ENCODE measurements around the gene LPP. TPM values are rescaled to one million over a fixed set of nuclear protein-coding genes. Genes with fewer than 3 reads are reported as not detected.

The LPP gene
- polyA plus RNA-seq, 1 experiment, result 76.3 TPM

- POLR2A ChIA-PET, result no interaction called here
- Histone ChIP-seq H3K9me3 (ENCODE audit: control insufficient read depth, insufficient read depth, low read length) (no peaks in the 10 kb centered on the region), H3K27me3 (ENCODE audit: control insufficient read depth, insufficient read depth, low read length) (no peaks in the 10 kb centered on the region), H3K4me3 (ENCODE audit: low read depth, low read length) (no peak overlapping the region), H3K27ac (ENCODE audit: low read depth, low read length) (no peak overlapping the region)
- CTCF ChIA-PET, result no interaction called here
- DNase-seq (ENCODE audit: low read depth, low spot score), result no peak
- TF ChIP-seq CTCF (IDR thresholded peaks at IDR 0.05; ENCODE audit: low read depth, low read length), result no peak
Measured at GRCh38 chr3:188242436-188243123, 88.6 kb downstream of the LPP start.

DNA sequence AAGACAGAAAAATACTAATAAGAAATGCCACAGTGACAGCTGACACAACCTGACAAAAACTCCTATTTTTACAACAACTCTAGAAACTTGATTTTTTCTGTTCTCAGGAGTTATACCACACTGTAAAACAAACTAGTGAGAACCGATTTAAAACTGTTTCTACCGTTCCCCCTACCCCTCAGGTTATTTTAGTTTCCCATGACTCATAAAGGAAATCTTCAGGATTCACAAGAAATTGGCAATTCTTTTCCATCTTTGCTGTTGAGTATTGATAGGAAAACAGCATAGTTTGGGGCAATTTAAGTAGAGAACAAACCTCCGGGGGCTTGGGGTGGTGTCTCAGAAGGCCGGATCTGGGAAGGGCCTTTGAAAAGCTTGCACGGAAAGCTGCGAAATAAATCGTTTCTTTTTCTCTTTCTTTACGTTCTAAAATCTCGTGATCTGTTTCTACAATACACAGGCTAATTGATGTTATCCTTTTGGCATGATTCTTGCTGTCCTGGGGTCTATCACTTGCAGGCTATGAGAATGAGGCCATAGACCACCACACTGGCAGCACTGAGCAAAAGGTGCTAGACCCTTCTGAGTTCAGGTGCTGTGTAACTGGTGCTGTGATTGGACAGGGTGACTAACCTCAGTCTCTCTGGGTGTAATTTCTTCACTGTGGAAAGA, 89.3 kb downstream of the LPP start:
- POLR2A ChIA-PET, result no interaction called here

GRCh38 chr3:188244395-188244861, 90.5 kb downstream of the LPP start:
- Histone ChIP-seq H3K4me3 (ENCODE audit: low read depth, low read length) (no peak overlapping the region), H3K27ac (ENCODE audit: low read depth, low read length) (no peak overlapping the region), H3K27me3 (ENCODE audit: control insufficient read depth, insufficient read depth, low read length) (no peaks in the 10 kb centered on the region), H3K9me3 (ENCODE audit: control insufficient read depth, insufficient read depth, low read length) (no peaks in the 10 kb centered on the region)
- no peak for TF ChIP-seq CTCF (IDR thresholded peaks at IDR 0.05; ENCODE audit: low read depth, low read length)
- ChIA-PET CTCF (no interaction called here), POLR2A (no interaction called here)
- DNase-seq (ENCODE audit: low read depth, low spot score), result no peak

More for the DNA sequence above, 89.3 kb downstream of the LPP start:
- Histone ChIP-seq H3K9me3 (ENCODE audit: control insufficient read depth, insufficient read depth, low read length) (no peaks in the 10 kb centered on the region), H3K4me3 (ENCODE audit: low read depth, low read length) (no peak overlapping the region), H3K27me3 (ENCODE audit: control insufficient read depth, insufficient read depth, low read length) (no peaks in the 10 kb centered on the region), H3K27ac (ENCODE audit: low read depth, low read length) (no peak overlapping the region)
- CTCF ChIA-PET, result no interaction called here
- no peak for TF ChIP-seq CTCF (IDR thresholded peaks at IDR 0.05; ENCODE audit: low read depth, low read length)
- DNase-seq (ENCODE audit: low read depth, low spot score), result no peak

DNA sequence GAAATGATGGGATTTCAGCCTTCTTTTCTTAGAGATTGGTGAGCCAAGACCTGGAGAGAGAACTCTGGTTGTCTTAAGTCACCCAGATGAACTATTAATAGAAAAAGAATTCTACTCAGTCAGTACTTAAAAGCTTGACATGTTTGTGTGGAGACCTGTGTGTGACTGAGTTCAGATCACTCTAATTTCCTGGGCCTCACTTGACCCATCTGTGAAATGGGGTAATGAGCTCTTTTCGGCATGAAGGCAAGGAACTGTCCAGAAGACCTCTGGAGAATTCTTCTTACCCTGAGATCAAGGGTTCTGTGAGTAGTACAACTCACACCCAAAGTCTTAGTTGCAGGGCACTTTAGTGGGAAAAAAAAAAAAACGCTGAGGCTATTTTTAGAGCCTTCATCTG, 92.9 kb downstream of the LPP start:
- Histone ChIP-seq H3K4me3 (ENCODE audit: low read depth, low read length) (no peak overlapping the region), H3K9me3 (ENCODE audit: control insufficient read depth, insufficient read depth, low read length) (no peaks in the 10 kb centered on the region), H3K27ac (ENCODE audit: low read depth, low read length) (no peak overlapping the region), H3K27me3 (ENCODE audit: control insufficient read depth, insufficient read depth, low read length) (no peaks in the 10 kb centered on the region)
- CTCF ChIA-PET, result no interaction called here
- no peak for DNase-seq (ENCODE audit: low read depth, low spot score)
- POLR2A ChIA-PET, result interaction anchor here (0.6 kb wide), 1 partner anchor 209 kb away, joined by 3 read pairs; no protein-coding TSS in a partner anchor
- TF ChIP-seq CTCF (IDR thresholded peaks at IDR 0.05; ENCODE audit: low read depth, low read length), result no peak

DNA sequence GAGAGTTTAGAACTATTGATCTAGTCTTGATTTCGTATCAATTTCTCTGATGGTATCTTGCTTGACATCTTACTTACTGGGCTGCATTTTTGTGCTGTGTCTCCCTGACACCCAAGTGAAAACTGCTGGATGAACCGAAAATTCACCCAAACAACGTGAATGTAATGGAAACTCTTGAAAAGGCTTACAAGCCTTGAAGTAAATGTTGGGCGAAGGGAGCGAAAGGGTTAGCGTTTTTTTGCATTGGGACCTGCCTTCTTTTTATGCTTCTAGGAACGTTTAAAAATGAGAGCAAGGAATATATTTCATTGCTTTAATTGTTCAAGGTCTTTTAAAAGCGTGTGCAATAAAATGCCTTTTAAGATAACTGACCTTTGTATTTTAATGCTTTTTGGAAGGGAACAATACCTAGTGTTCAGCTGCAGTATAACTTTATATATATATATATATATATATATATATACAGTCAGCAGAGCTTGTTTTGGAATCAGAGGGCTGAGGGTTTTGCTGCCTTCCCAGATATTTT, 94.1 kb downstream of the LPP start:
- Histone ChIP-seq H3K27ac (ENCODE audit: low read depth, low read length) (no peak overlapping the region), H3K27me3 (ENCODE audit: control insufficient read depth, insufficient read depth, low read length) (no peaks in the 10 kb centered on the region), H3K9me3 (ENCODE audit: control insufficient read depth, insufficient read depth, low read length) (no peaks in the 10 kb centered on the region), H3K4me3 (ENCODE audit: low read depth, low read length) (no peak overlapping the region)
- DNase-seq (ENCODE audit: low read depth, low spot score), result no peak
- TF ChIP-seq CTCF (IDR thresholded peaks at IDR 0.05; ENCODE audit: low read depth, low read length), result no peak
- CTCF ChIA-PET, result interaction anchor here (1.0 to 1.3 kb wide), 2 partner anchors 16 to 507 kb away, joined by 3 to 6 read pairs; no protein-coding TSS in a partner anchor
- POLR2A ChIA-PET, result interaction anchor here (0.7 kb wide), 1 partner anchor 15 kb away, joined by 10 read pairs; no protein-coding TSS in a partner anchor
